HepG2 (cell line): Measurements from ENCODE around the gene GALNT1. TPM values are rescaled to one million over a fixed set of nuclear protein-coding genes. Genes with fewer than 3 reads are reported as not detected.

Experiments
- ATF4 ChIP-seq, 2 experiments: fragments of 450-650 bp in 1 of 2; sonication (generic) in 1 of 2; formaldehyde crosslinking; IDR thresholded peaks; 2 replicates each; pipeline versions ENCODE4 v1.5.0 to v1.8.0; 2020 to 2022; ENCODE audit warnings: mild to moderate bottlenecking in 1 of 2, missing genetic modification reagents in 1 of 2
- BCL6 ChIP-seq: IDR thresholded peaks from 2 replicates; pipeline ENCODE4 v1.6.1; 2016; ENCODE audit warnings: missing genetic modification reagents, missing compliant biosample characterization
- FOXP1 ChIP-seq, 2 experiments: fragments of 450-650 bp in 1 of 2; IDR thresholded peaks; 2 replicates each; pipeline ENCODE4 v1.6.1; 2017 to 2018; ENCODE audit warnings: antibody characterized with exemption in 1 of 2
- KDM1A ChIP-seq: IDR thresholded peaks from 2 replicates; pipeline ENCODE4 v1.6.1; 2016; ENCODE audit warnings: missing compliant biosample characterization
- MED1 ChIP-seq: sonication (generic); formaldehyde crosslinking; IDR thresholded peaks from 2 replicates; pipeline ENCODE4 v1.4.0; 2020; ENCODE audit warnings: missing genetic modification reagents
- NCOA2 ChIP-seq: sonication (generic); formaldehyde crosslinking; IDR thresholded peaks from 2 replicates; pipeline ENCODE4 v1.8.0; 2022; ENCODE audit warnings: inconsistent platforms
- NCOR1 ChIP-seq: fragments of 200-600 bp; sonication (generic); IDR thresholded peaks from 2 replicates; pipeline ENCODE4 v1.7.0; 2017; ENCODE audit warnings: antibody characterized with exemption, low read length, borderline replicate concordance
- PHF21A ChIP-seq: sonication (generic); formaldehyde crosslinking; IDR thresholded peaks from 2 replicates; pipeline ENCODE4 v1.5.0; 2020; ENCODE audit warnings: mild to moderate bottlenecking, missing genetic modification reagents
- POGZ ChIP-seq: sonication (generic); formaldehyde crosslinking; IDR thresholded peaks from 2 replicates; pipeline ENCODE4 v1.4.0; 2020; ENCODE audit warnings: mild to moderate bottlenecking, missing genetic modification reagents
- RARA ChIP-seq: IDR thresholded peaks from 2 replicates; pipeline ENCODE4 v1.6.1; 2016; ENCODE audit warnings: missing genetic modification reagents, missing compliant biosample characterization
- RELA ChIP-seq: sonication (generic); formaldehyde crosslinking; IDR thresholded peaks from 2 replicates; pipeline ENCODE4 v1.4.0; 2020; ENCODE audit warnings: missing genetic modification reagents
- SKI ChIP-seq: fragments of 450-650 bp; IDR thresholded peaks from one replicate; pipeline ENCODE4 v1.6.1; 2018; ENCODE audit warnings: mild to moderate bottlenecking; ENCODE audit not compliant: partially characterized antibody
- SOX6 ChIP-seq, 2 experiments: fragments of 450-650 bp in 1 of 2; sonication (generic) in 1 of 2; formaldehyde crosslinking in 1 of 2; IDR thresholded peaks; 2 replicates each; pipeline versions ENCODE4 v1.4.0 to v1.6.1; 2017 to 2020; ENCODE audit warnings: antibody characterized with exemption in 1 of 2, mild to moderate bottlenecking in 1 of 2, missing genetic modification reagents in 1 of 2
- TGIF2 ChIP-seq: IDR thresholded peaks from 2 replicates; pipeline ENCODE4 v1.6.1; 2016; ENCODE audit warnings: control low read depth, missing compliant biosample characterization
- TRIM24 ChIP-seq: sonication (generic); formaldehyde crosslinking; IDR thresholded peaks from 2 replicates; pipeline ENCODE4 v1.8.0; 2022; ENCODE audit warnings: mild to moderate bottlenecking, missing genetic modification reagents
- ZBTB39 ChIP-seq: sonication (generic); formaldehyde crosslinking; IDR thresholded peaks from 2 replicates; pipeline ENCODE4 v1.5.0; 2020; ENCODE audit warnings: missing genetic modification reagents
- ZNF12 ChIP-seq: sonication (generic); formaldehyde crosslinking; IDR thresholded peaks from 2 replicates; pipeline ENCODE4 v1.5.0; 2020; ENCODE audit warnings: missing genetic modification reagents
- ZNF317 ChIP-seq: sonication (generic); formaldehyde crosslinking; IDR thresholded peaks from 2 replicates; pipeline ENCODE4 v1.5.0; 2020; ENCODE audit warnings: mild to moderate bottlenecking, missing genetic modification reagents
- ZNF326 ChIP-seq: sonication (generic); formaldehyde crosslinking; IDR thresholded peaks from 2 replicates; pipeline ENCODE4 v1.4.0; 2020; ENCODE audit warnings: missing genetic modification reagents, borderline replicate concordance
- polyA plus RNA-seq, 8 experiments: library from polyadenylated mRNA; depleted of rRNA in 3 of 8; stranded (reverse) in 7 of 8; unstranded in 1 of 8; fragments of >200 nt; fragmentation: Illumina TruSeq in 4 of 8; extraction: Trizol in 4 of 8; gene quantifications; 2 replicates each; pipeline versions ENCODE4 v1.2.1 to v1.2.3, GENCODE V29; 2011 to 2016; ENCODE audit warnings: low read depth in 4 of 8, missing spikeins in 1 of 8, mixed read lengths in 1 of 8; ENCODE audit not compliant: insufficient read depth in 1 of 8
- total RNA-seq, 5 experiments: library from RNA; depleted of rRNA; stranded (reverse); fragments of >200 nt; fragmentation: Illumina TruSeq; extraction: Trizol; gene quantifications; 2 replicates each; pipeline ENCODE4 v1.2.3, GENCODE V29; 2016; ENCODE audit warnings: low read depth in 1 of 5
- TF ChIP-seq, protein P1 (sequence below): sonication (generic); formaldehyde crosslinking; IDR thresholded peaks from 2 replicates; pipeline ENCODE4 v1.4.0; 2020; ENCODE audit warnings: mild to moderate bottlenecking, missing genetic modification reagents, borderline replicate concordance
- TF ChIP-seq, protein P2 (sequence below): sonication (generic); formaldehyde crosslinking; IDR thresholded peaks from 2 replicates; pipeline ENCODE4 v1.4.0; 2020; ENCODE audit warnings: missing genetic modification reagents
- TF ChIP-seq, protein P3 (sequence below): sonication (generic); formaldehyde crosslinking; IDR thresholded peaks from 2 replicates; pipeline ENCODE4 v1.5.1; 2020; ENCODE audit warnings: mild to moderate bottlenecking, missing genetic modification reagents

GALNT1 gene
- total and polyA plus RNA-seq, 2 of the 13 experiments (the other 11 are each of a cell fraction or from before 2014, with no cell fraction given): 41.1 to 100 TPM

DNA sequence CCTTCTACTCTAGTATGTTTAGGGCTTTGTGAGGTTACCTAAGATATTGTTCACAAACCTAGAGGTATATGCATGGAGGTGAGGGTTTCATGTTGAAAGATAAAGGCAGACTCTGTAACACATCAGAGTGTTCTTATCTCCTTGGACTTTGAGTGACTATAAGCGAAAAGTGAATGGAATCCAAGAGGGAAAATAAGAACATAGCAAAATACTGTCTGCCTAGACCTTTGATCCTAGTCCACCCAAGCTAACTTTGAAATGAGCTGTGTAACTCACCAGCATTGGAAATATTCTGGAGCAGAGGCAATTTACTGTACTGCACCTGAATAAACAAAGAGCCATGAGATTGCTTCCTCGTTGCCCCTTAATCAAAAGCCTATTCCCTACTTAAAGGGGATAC is 28.2 kb upstream of the GALNT1 start (continued):
- TF ChIP-seq ZNF12 (CRISPR knock-in tag) (no peak), ATF4 (CRISPR knock-in tag; IDR thresholded peaks at IDR 0.05) (no peak), ZNF326 (CRISPR knock-in tag) (no peak), SOX6 (IDR thresholded peaks at IDR 0.05) (no peak), SOX6 (CRISPR knock-in tag; IDR thresholded peaks at IDR 0.05) (peak; percentile 57; the same call in 1 of the 2 replicates), BCL6 (CRISPR knock-in tag) (peak; percentile 66), POGZ (peak; percentile 58), NCOR1 (peak; percentile 85; the same call in 1 of the 2 replicates), TRIM24 (CRISPR knock-in tag) (0 out of 2 replicates have a peak, but pooled peaks have one; percentile 43), SKI (peak; percentile 42), ZNF317 (CRISPR knock-in tag) (0 out of 2 replicates have a peak, but pooled peaks have one; percentile 27), PHF21A (CRISPR knock-in tag) (peak; percentile 66), KDM1A (no peak), FOXP1 (IDR thresholded peaks at IDR 0.05) (no peak), FOXP1 (CRISPR knock-in tag; IDR thresholded peaks at IDR 0.05) (peak; percentile 20; the same call in 1 of the 2 replicates), RELA (no peak), ZBTB39 (CRISPR knock-in tag) (0 out of 2 replicates have a peak, but pooled peaks have one; percentile 30), TGIF2 (CRISPR knock-in tag) (no peak), NCOA2 (CRISPR knock-in tag) (peak; percentile 60), RARA (no peak), MED1 (0 out of 2 replicates have a peak, but pooled peaks have one; percentile 8)
- TF ChIP-seq, protein P1, sequence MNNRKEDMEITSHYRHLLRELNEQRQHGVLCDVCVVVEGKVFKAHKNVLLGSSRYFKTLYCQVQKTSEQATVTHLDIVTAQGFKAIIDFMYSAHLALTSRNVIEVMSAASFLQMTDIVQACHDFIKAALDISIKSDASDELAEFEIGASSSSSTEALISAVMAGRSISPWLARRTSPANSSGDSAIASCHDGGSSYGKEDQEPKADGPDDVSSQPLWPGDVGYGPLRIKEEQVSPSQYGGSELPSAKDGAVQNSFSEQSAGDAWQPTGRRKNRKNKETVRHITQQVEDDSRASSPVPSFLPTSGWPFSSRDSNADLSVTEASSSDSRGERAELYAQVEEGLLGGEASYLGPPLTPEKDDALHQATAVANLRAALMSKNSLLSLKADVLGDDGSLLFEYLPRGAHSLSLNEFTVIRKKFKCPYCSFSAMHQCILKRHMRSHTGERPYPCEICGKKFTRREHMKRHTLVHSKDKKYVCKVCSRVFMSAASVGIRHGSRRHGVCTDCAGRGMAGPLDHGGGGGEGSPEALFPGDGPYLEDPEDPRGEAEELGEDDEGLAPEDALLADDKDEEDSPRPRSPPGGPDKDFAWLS (CRISPR knock-in tag): no peak
- TF ChIP-seq, protein P2, sequence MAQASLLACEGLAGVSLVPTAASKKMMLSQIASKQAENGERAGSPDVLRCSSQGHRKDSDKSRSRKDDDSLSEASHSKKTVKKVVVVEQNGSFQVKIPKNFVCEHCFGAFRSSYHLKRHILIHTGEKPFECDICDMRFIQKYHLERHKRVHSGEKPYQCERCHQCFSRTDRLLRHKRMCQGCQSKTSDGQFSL (CRISPR knock-in tag): no peak
- TF ChIP-seq, protein P3, sequence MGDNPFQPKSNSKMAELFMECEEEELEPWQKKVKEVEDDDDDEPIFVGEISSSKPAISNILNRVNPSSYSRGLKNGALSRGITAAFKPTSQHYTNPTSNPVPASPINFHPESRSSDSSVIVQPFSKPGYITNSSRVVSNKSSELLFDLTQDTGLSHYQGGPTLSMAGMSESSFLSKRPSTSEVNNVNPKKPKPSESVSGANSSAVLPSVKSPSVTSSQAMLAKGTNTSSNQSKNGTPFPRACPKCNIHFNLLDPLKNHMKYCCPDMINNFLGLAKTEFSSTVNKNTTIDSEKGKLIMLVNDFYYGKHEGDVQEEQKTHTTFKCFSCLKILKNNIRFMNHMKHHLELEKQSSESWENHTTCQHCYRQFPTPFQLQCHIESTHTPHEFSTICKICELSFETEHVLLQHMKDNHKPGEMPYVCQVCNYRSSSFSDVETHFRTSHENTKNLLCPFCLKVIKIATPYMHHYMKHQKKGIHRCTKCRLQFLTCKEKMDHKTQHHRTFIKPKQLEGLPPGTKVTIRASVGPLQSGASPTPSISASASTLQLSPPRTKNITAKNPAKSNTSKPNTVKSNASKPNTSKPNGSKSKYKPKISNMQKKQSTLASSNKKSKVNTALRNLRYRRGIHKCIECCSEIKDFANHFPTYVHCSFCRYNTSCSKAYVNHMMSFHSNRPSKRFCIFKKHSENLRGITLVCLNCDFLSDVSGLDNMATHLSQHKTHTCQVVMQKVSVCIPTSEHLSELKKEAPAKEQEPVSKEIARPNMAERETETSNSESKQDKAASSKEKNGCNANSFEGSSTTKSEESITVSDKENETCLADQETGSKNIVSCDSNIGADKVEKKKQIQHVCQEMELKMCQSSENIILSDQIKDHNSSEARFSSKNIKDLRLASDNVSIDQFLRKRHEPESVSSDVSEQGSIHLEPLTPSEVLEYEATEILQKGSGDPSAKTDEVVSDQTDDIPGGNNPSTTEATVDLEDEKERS (CRISPR knock-in tag): peak; percentile 45; the same call in 1 of the 2 replicates
